Thoracic aorta (tissue), 2 donors: ENCODE data around the gene OR52M1. TPM values are rescaled to one million over a fixed set of nuclear protein-coding genes. Genes with fewer than 3 reads are reported as not detected.

Source experiments
- ATAC-seq: fragments of 150-250 bp; one replicate; pipeline ENCODE4 v1.8.0; 2017; ENCODE audit warnings: low read depth; ENCODE audit not compliant: insufficient number of reproducible peaks, low FRiP score
- DNase-seq: peaks from one replicate; pipeline ENCODE4 v3.0.0-alpha.2; 2020; ENCODE audit warnings: low spot score
- H3K27ac ChIP-seq, 2 donors: fragments of 200-600 bp; sonication (generic); 1 replicate in 1 of 2; 2 replicates in 1 of 2; pipeline ENCODE4 v1.5.1; 2016; ENCODE audit warnings: mild to moderate bottlenecking in 2 of 2, moderate library complexity in 2 of 2
- H3K27me3 ChIP-seq: fragments of 200-600 bp; sonication (generic); replicated peaks from 2 replicates; pipeline ENCODE4 v1.6.0; 2016; ENCODE audit warnings: mild to moderate bottlenecking; ENCODE audit not compliant: insufficient read depth
- H3K36me3 ChIP-seq: fragments of 200-600 bp; sonication (generic); one replicate; pipeline ENCODE4 v1.5.1; 2016
- H3K4me1 ChIP-seq, 2 donors: fragments of 200-600 bp; sonication (generic); 1 replicate in 1 of 2; 2 replicates in 1 of 2; pipeline versions ENCODE4 v1.5.1 to v1.6.0; 2016; ENCODE audit warnings: low read depth in 2 of 2, mild to moderate bottlenecking in 1 of 2; ENCODE audit not compliant: control insufficient read depth in 1 of 2
- H3K4me3 ChIP-seq: fragments of 200-600 bp; sonication (generic); 2 replicates; pipeline ENCODE4 v1.5.1; 2016; ENCODE audit warnings: mild to moderate bottlenecking
- H3K9me3 ChIP-seq: fragments of 200-600 bp; sonication (generic); 2 replicates; pipeline ENCODE4 v1.5.1; 2016
- CTCF ChIP-seq: fragments of 200-600 bp; sonication (generic); IDR thresholded peaks from one replicate; pipeline ENCODE4 v1.5.1; 2019; ENCODE audit warnings: antibody characterized with exemption
- total RNA-seq, 2 donors: library from RNA; depleted of rRNA; stranded (reverse); fragments of >200 nt; gene quantifications; one replicate each; pipeline versions ENCODE4 v1.1.0 to v1.2.3, GENCODE V29; 2016

OR52M1 gene
- total RNA-seq, 2 donors from 2014 or later = not detected

GRCh38 chr11:4565371-4565770 lies 20.4 kb downstream of the OR52M1 start:
- no peaks in the 10 kb centered on the region for H3K9me3 ChIP-seq
- no peaks in the 10 kb centered on the region for H3K36me3 ChIP-seq
- H3K4me1 ChIP-seq = no peaks in the 10 kb centered on the region
- H3K27ac ChIP-seq = no peak overlapping the region
- DNase-seq (no peak), ATAC-seq (no peak)
- H3K27me3 ChIP-seq = no peaks in the 10 kb centered on the region
- H3K4me3 ChIP-seq = no peak overlapping the region
- TF ChIP-seq CTCF = no peak

DNA sequence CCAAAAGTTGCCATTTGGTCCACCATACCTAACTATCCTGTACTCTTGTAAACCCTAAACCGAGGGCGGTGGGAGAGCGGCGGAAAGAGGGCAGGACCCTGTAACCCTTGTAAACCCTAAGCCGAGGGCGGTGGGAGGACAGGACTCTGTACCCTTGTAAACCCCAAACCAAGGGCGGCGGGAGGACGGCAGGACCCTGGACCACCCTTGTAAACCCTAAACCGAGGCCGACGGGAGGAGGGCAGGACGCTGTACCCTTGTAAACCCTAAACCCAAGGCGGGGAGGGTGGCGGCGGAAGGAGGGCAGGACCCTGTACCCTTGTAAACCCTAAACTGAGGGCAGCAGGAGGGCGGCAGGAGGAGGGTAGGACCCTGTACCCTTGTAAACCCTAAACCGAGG lies 24.1 kb downstream of the OR52M1 start:
- ATAC-seq (no peak), DNase-seq (no peak)
- no peaks in the 10 kb centered on the region for H3K27me3 ChIP-seq
- no peaks in the 10 kb centered on the region for H3K4me1 ChIP-seq
- no peak for TF ChIP-seq CTCF
- H3K27ac ChIP-seq = no peak overlapping the region
- no peaks in the 10 kb centered on the region for H3K36me3 ChIP-seq
- no peak overlapping the region for H3K4me3 ChIP-seq
- H3K9me3 ChIP-seq = no peaks in the 10 kb centered on the region

GRCh38 chr11:4576880-4577279 lies 31.9 kb downstream of the OR52M1 start:
- Histone ChIP-seq H3K4me3 (no peak overlapping the region), H3K27ac (no peak overlapping the region), H3K4me1 (no peaks in the 10 kb centered on the region), H3K27me3 (no peaks in the 10 kb centered on the region), H3K36me3 (no peaks in the 10 kb centered on the region), H3K9me3 (no peaks in the 10 kb centered on the region)
- no peak for TF ChIP-seq CTCF
- no peak for ATAC-seq
- no peak for DNase-seq

DNA sequence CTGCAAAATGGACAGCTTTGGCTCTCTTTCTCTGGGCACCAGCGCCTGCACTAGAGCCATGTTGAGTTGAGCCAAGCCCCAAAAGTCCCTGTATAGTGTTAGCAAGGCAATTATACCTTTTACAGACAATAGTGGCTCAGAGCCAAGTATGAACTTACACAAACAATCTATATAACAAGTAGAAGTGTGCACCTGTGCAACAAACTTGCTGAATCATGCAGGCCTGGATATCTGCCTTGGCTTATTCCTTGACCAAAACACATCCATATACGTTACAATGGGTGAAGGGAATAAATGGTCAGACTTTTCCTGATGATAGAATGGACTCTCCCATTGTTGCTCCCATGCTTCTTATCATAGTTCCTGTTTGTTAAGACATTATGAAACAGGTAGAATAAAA lies 32.8 kb downstream of the OR52M1 start:
- Histone ChIP-seq H3K36me3 (no peaks in the 10 kb centered on the region), H3K9me3 (no peaks in the 10 kb centered on the region), H3K4me3 (no peak overlapping the region), H3K27me3 (no peaks in the 10 kb centered on the region), H3K27ac (no peak overlapping the region), H3K4me1 (no peaks in the 10 kb centered on the region)
- TF ChIP-seq CTCF = no peak
- DNase-seq (no peak), ATAC-seq (no peak)

- no peak for ATAC-seq
- TF ChIP-seq CTCF = no peak
- Histone ChIP-seq H3K9me3 (no peaks in the 10 kb centered on the region), H3K4me3 (no peak overlapping the region), H3K36me3 (no peaks in the 10 kb centered on the region), H3K27ac (no peak overlapping the region), H3K27me3 (no peaks in the 10 kb centered on the region), H3K4me1 (no peaks in the 10 kb centered on the region)
- DNase-seq = no peak
Measured at GRCh38 chr11:4578624-4579023, 33.6 kb downstream of the OR52M1 start.
